ENCODE data around the gene MRPL36. TPM values are rescaled to one million over a fixed set of nuclear protein-coding genes. Genes with fewer than 3 reads are reported as not detected.

The MRPL36 gene
- total and polyA plus RNA-seq, 2 of the 4 experiments (the other 2 are of a cell fraction), result 85.9 to 103 TPM

DNA sequence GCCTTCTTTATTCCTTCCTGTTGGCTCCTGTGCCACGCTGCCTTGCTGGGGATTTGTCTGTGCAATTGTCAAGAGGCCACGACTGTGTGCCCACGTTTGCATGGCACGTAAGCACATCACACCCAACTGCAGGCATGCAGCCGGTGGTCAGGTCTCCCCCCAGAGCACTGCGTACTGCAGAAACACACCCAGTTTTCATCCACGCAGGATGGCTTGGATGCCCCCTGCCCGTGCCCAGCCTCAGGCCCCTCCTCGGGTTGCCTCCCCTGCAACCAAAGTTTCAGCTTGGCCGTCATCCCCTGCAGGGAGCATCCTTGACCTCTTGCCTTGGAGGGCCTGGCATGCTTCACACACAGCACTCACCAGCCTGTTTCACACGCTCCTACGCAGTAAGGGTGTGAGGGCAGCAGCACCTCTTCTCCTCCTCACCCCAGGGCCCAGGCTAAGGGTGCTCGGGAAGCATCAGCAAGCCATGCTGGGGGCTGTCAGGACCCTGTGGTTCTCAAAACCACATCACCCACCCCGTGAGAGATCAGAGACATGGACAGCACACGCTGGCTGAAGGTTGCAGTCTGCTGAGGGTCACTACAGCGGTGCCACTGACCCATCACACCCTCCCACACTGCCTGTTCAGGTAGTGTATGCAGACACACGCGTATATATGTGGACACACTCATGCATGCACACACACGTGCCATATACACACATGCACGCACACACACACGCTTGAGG lies 3.1 kb downstream of the MRPL36 start:
- no TSS peak for BruUV-seq (replicated peaks)
- H4K8ac ChIP-seq (ENCODE audit: low read depth in 2 of 2, low read length in 2 of 2), result no peak overlapping the region
- WGBS, 2 experiments (ENCODE audit: extremely low coverage in 2 of 2, insufficient read length in 1 of 2), result 88% methylated on average over 13 of the region's 21 CpGs; no CpG with 5 or more reads in 1 of the 2 experiments
- peaks cover 26% of the 10 kb centered on the region for H3K36me3 ChIP-seq (ENCODE audit: control insufficient read depth, insufficient read depth, low read length)
- ChIA-PET POLR2A (ENCODE audit: unreplicated experiment) (no interaction called here), CTCF (no interaction called here)
- H2BK5ac ChIP-seq (ENCODE audit: low read depth, low read length, poor library complexity, severe bottlenecking), result peak overlapping the region; percentile 30
- no peaks in the 10 kb centered on the region for H3K27me3 ChIP-seq (ENCODE audit: control insufficient read depth, insufficient read depth, low read length)
- H2BK20ac ChIP-seq (ENCODE audit: low read depth, low read length), result no peak overlapping the region
- H3K9me1 ChIP-seq (ENCODE audit: insufficient read depth, low read length), result peaks cover 15% of the 10 kb centered on the region
- H3K23ac ChIP-seq (ENCODE audit: low read depth, low read length), result no peak overlapping the region
- H2BK15ac ChIP-seq (ENCODE audit: low read depth, low read length), result no peak overlapping the region
- in situ Hi-C loops (cut with MboI; ENCODE audit: low sequenced_read_pairs), result loop anchor here (25.0 kb wide), 1 partner anchor 834 kb away; no protein-coding TSS in a partner anchor
- peak overlapping the region; percentile 76; the same call in 1 of the 2 replicates for H2AK5ac ChIP-seq (ENCODE audit: low read depth, low read length)
- peaks cover 25 to 77% of the 10 kb centered on the region in 2 experiments; a peak in 3 of 4 replicates for H3K79me1 ChIP-seq (ENCODE audit: low read depth in 1 of 2, low read length in 2 of 2)
- no peak overlapping the region for H3K18ac ChIP-seq (ENCODE audit: low read depth, low read length)
- peak overlapping the region; percentile 59 for H2AK9ac ChIP-seq (replicated peaks; ENCODE audit: low read depth, low read length, poor library complexity)
- no peak overlapping the region for H3K56ac ChIP-seq (ENCODE audit: extremely low read depth, insufficient read depth, low read length)
- no peak overlapping the region for H3K14ac ChIP-seq (replicated peaks; ENCODE audit: low read depth, low read length)
- H3K4me2 ChIP-seq (ENCODE audit: low read depth, low read length), result no peak overlapping the region
- ATAC-seq (ENCODE audit: low read depth) (no peak), DNase-seq (no peak)
- no peaks in the 10 kb centered on the region for H3K9me3 ChIP-seq (ENCODE audit: control insufficient read depth, insufficient read depth, low read length)
- H2AFZ ChIP-seq (replicated peaks; ENCODE audit: low read length, poor library complexity), result no peak overlapping the region
- no peak overlapping the region for H4K91ac ChIP-seq (ENCODE audit: insufficient read depth, low read depth, low read length)
- no peak overlapping the region for H3K4me3 ChIP-seq (ENCODE audit: insufficient read depth, low read depth, low read length)
- H4K5ac ChIP-seq (ENCODE audit: low read depth, low read length), result no peak overlapping the region
- no peak overlapping the region for H2BK120ac ChIP-seq (ENCODE audit: low read depth, low read length)
- no peak overlapping the region for H3K27ac ChIP-seq (ENCODE audit: insufficient read depth, low read length)
- dilution Hi-C loops (cut with HindIII; ENCODE audit: low sequenced_read_pairs, unreplicated experiment), result no loop called here
- 0 out of 2 replicates have a peak, but pooled peaks cover 5% of the 10 kb centered on the region for H4K20me1 ChIP-seq (ENCODE audit: insufficient read depth, low read length)
- no peak overlapping the region for H3K9ac ChIP-seq (ENCODE audit: low read depth, low read length)
- H3K4me1 ChIP-seq (ENCODE audit: control insufficient read depth, insufficient read depth, low read length), result peaks cover 28% of the 10 kb centered on the region
- intact Hi-C loops (cut with micrococcal nuclease), result no loop called here
- H3K4ac ChIP-seq (ENCODE audit: low read depth, low read length), result peak overlapping the region; percentile 6; the same call in 1 of the 2 replicates
- TF ChIP-seq RCOR1 (IDR thresholded peaks at IDR 0.05; ENCODE audit: insufficient replicate concordance, low read length) (no peak), USF2 (IDR thresholded peaks at IDR 0.05; ENCODE audit: low read depth, low read length) (no peak), POLR2A (IDR thresholded peaks at IDR 0.05; ENCODE audit: low read depth, low read length) (no peak), FOS (IDR thresholded peaks at IDR 0.05; ENCODE audit: low read depth, low read length) (no peak), MAFK (IDR thresholded peaks at IDR 0.05; ENCODE audit: low read depth, low read length) (no peak), BHLHE40 (IDR thresholded peaks at IDR 0.05; ENCODE audit: low read depth, low read length) (no peak), NFE2L2 (IDR thresholded peaks at IDR 0.05; ENCODE audit: low read depth, low read length) (no peak), CHD1 (IDR thresholded peaks at IDR 0.05; ENCODE audit: low read depth, low read length) (no peak), CEBPB (IDR thresholded peaks at IDR 0.05; ENCODE audit: low read depth, low read length) (no peak), CTCF (conservative IDR thresholded peaks at IDR 0.05; ENCODE audit: low read depth, low read length) (no peak), MXI1 (IDR thresholded peaks at IDR 0.05; ENCODE audit: borderline replicate concordance, low read depth, low read length) (no peak), RAD21 (IDR thresholded peaks at IDR 0.05; ENCODE audit: low read length) (no peak), SMC3 (IDR thresholded peaks at IDR 0.05; ENCODE audit: low read depth, low read length) (no peak), MAZ (IDR thresholded peaks at IDR 0.05; ENCODE audit: borderline replicate concordance, low read depth, low read length) (no peak), RFX5 (IDR thresholded peaks at IDR 0.05; ENCODE audit: low read depth, low read length) (no peak)

Measured in IMR-90 (cell line).